Peyer's patch (tissue), 4 donors: ENCODE results near the gene CCNYL1. TPM values are rescaled to one million over a fixed set of nuclear protein-coding genes. Genes with fewer than 3 reads are reported as not detected.
A peak's percentile ranks its signal among the peaks of the same experiment; 100 is the strongest.

Experiments
- DNase-seq, 3 donors: peaks; one replicate each; pipeline ENCODE4 v3.0.0-alpha.2; 2017 to 2019
- H3K27ac ChIP-seq, 4 donors: fragments of 200-600 bp; sonication (generic); one replicate each; pipeline ENCODE4 v1.5.1; 2016 to 2019
- H3K27me3 ChIP-seq, 2 donors: fragments of 200-600 bp; sonication (generic); one replicate each; pipeline ENCODE4 v1.5.1; 2019
- H3K36me3 ChIP-seq, 3 donors: fragments of 200-600 bp; sonication (generic); one replicate each; pipeline ENCODE4 v1.5.1; 2016 to 2019
- H3K4me1 ChIP-seq, 4 donors: fragments of 200-600 bp; sonication (generic); one replicate each; pipeline ENCODE4 v1.5.1; 2016 to 2019
- H3K4me3 ChIP-seq, 4 donors: fragments of 200-600 bp; sonication (generic); 1 replicate in 3 of 4; 2 replicates in 1 of 4; pipeline ENCODE4 v1.5.1; 2016 to 2019; ENCODE audit warnings: mild to moderate bottlenecking in 1 of 4
- H3K9me3 ChIP-seq, 4 donors: fragments of 200-600 bp; sonication (generic); one replicate each; pipeline ENCODE4 v1.5.1; 2016 to 2019; ENCODE audit warnings: mild to moderate bottlenecking in 1 of 4
- POLR2A ChIP-seq, 2 donors: fragments of 450-650 bp; IDR thresholded peaks; one replicate each; pipeline ENCODE4 v1.5.1; 2017; ENCODE audit warnings: antibody characterized with exemption in 2 of 2, mild to moderate bottlenecking in 2 of 2, moderate library complexity in 2 of 2
- total RNA-seq, 4 donors: library from RNA; depleted of rRNA; stranded (reverse); fragments of >200 nt; gene quantifications; one replicate each; pipeline ENCODE4 v1.1.0, GENCODE V29; 2016
- TF ChIP-seq, protein P1 (sequence below), 6 experiments: fragments of 450-650 bp in 4 of 6; fragments of 200-600 bp in 2 of 6; sonication (generic) in 1 of 6; IDR thresholded peaks; one replicate each; pipeline ENCODE4 v1.5.1; 2017 to 2019; ENCODE audit warnings: antibody characterized with exemption in 6 of 6, mild to moderate bottlenecking in 3 of 6, moderate library complexity in 1 of 6

Gene CCNYL1
- 10 to 100 TPM; 11.6 to 22.6 (median 18.4) TPM for total RNA-seq

DNA sequence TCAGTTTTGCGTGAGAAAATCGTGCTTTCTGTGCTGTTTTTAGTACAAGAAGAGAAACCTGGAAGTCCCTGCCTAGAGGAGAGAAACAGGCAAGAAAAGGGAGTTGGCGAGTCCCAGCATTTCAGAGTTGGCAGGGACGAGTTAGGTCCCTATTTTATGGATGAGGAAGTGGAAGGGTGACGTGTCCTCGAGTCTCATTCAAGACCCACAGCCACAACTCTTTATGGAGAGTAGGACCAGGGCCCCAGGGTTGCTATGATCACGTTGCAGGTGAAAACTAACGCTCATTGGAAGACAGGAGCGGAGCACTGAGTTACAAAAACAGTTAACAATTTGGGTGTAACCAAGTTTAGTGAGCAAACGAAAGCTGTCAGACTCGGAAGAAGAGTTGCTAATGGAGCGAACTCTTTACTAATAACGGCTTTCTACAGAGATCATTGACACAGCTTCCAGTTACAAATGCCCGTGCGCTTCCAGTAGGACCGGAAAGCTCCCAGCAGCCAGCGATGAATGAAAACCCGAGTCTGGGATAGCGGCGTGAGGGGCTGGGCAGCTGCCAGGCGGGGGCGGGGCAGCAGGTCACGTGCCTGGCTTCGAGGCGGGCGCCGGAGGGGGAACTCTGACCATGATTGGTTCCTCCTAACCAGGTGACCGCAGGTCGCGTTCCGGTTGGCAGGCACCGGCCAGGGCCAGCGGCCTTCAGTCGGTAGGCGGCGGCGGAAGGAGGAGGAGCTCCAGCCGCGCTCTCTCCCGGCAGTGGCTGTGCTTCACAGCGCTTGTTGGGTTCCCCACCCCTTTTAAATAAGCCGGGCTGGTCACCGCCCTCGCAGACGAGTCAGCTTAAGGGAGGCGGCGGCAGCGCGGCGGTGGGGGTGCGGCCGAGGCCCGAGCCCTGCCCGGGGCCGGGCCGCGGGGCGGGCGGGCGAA, at the start of gene CCNYL1:
Gene CCNYL1, plus strand, starts transcription at position 827 of the 927 bp plus-strand sequence. CDS start 257 bp downstream, outside the sequence.
- TF ChIP-seq, protein P1, sequence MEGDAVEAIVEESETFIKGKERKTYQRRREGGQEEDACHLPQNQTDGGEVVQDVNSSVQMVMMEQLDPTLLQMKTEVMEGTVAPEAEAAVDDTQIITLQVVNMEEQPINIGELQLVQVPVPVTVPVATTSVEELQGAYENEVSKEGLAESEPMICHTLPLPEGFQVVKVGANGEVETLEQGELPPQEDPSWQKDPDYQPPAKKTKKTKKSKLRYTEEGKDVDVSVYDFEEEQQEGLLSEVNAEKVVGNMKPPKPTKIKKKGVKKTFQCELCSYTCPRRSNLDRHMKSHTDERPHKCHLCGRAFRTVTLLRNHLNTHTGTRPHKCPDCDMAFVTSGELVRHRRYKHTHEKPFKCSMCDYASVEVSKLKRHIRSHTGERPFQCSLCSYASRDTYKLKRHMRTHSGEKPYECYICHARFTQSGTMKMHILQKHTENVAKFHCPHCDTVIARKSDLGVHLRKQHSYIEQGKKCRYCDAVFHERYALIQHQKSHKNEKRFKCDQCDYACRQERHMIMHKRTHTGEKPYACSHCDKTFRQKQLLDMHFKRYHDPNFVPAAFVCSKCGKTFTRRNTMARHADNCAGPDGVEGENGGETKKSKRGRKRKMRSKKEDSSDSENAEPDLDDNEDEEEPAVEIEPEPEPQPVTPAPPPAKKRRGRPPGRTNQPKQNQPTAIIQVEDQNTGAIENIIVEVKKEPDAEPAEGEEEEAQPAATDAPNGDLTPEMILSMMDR (IDR thresholded peaks at IDR 0.05) = peak in 5 of 6 experiments; percentile 20 to 70 (median 52)
- TF ChIP-seq POLR2A (IDR thresholded peaks at IDR 0.05) = peak; percentile 71 to 97
- H3K36me3 ChIP-seq = no peaks in the 10 kb centered on the region
- peak within 1 kb of the TSS; percentile 83 to 99 (median 91) for H3K27ac ChIP-seq
- H3K4me3 ChIP-seq = peak within 1 kb of the TSS; percentile 66 to 94 (median 88)
- no peaks in the 10 kb centered on the region for H3K9me3 ChIP-seq
- H3K27me3 ChIP-seq = no peaks in the 10 kb centered on the region
- peak; percentile 97 to 99 (median 99) for DNase-seq
- peaks cover 0 to 16% (median 4%) of the 10 kb centered on the region in 4 donors for H3K4me1 ChIP-seq

DNA sequence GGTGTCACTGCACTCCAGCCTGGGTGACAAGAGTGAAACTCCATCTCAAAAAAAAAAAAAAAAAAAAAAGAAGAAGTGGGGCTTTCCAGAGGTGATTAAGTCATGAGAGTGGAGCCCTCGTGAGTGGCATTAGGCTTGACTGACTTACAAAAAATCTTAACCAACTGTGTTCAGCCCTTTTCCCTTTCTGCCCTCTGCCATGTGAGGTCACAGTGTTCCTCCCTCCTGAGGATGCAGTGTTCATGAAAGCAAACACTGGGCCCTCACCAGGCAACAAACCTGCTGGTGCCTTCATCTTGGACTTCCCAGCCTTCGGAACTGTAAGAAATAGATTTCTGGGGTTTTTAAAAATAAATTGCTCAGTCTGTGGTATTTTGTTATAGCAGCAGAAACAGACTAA, 49.2 kb upstream of the CCNYL1 start:
- DNase-seq = peak in 2 of 3 donors; percentile 65 to 75
- no peaks in the 10 kb centered on the region for H3K36me3 ChIP-seq
- H3K9me3 ChIP-seq = no peaks in the 10 kb centered on the region
- no peaks in the 10 kb centered on the region for H3K4me1 ChIP-seq
- peak overlapping the region in 2 of 4 donors; percentile 52 to 56 for H3K27ac ChIP-seq
- H3K4me3 ChIP-seq = no peak overlapping the region
- TF ChIP-seq POLR2A (IDR thresholded peaks at IDR 0.05) = no peak
- TF ChIP-seq, protein P1 (IDR thresholded peaks at IDR 0.05) = no peak
- no peaks in the 10 kb centered on the region for H3K27me3 ChIP-seq

DNA sequence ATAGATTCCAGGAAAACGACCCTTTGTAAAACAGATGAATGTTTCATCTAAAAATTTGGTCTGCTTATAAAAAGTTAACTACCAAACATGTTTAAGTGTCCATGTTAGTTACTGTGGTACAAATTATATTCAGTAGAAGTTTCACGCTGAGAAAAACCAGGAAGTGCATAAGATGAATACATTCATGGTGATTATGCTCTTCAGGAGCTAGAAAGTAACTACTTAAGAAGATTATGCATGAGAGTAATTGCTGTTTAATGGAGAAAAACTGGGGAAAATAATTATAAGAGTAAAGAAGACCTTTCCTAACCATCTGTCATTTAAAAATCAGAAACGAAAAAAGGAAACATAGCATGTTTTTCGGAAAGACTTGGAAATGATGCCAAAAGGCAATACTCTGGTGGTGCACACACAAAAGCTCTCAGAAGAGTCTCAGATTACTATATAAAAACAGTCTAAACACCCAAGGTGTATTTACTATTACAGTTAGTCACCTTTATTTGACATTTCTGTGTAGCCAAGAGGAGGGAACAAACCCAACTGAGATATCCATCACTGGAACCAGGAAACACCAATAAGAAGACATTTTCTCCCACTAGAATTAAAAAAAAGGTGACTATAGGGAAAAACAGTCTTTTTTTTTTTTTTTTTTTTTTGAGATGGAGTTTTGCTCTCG, 47.4 kb upstream of the CCNYL1 start:
- H3K27me3 ChIP-seq = no peaks in the 10 kb centered on the region
- H3K36me3 ChIP-seq = no peaks in the 10 kb centered on the region
- peak overlapping the region in 2 of 4 donors; percentile 52 to 56 for H3K27ac ChIP-seq
- TF ChIP-seq POLR2A (IDR thresholded peaks at IDR 0.05) = no peak
- TF ChIP-seq, protein P1 (IDR thresholded peaks at IDR 0.05) = no peak
- H3K9me3 ChIP-seq = no peaks in the 10 kb centered on the region
- H3K4me1 ChIP-seq = no peaks in the 10 kb centered on the region
- no peak overlapping the region for H3K4me3 ChIP-seq
- no peak for DNase-seq

DNA sequence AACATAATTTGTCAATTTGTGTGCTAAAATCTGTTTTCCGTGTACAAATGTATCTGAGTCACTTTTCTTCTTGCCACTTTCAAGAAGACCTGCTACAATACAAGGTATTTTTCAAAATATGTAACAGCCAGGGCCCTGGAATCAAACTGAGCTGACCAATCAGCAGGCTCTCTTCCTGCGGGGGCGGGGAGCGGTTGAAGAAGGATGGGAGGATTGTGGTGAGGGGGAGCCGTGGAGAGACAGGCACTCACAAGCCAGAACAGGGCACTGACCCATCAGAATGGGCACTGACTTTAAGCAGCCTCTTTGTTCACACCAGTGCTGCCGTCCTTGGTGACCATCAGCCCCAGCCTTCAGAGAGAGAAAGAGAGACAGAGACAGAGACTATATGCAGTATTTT, 40.6 kb upstream of the CCNYL1 start:
- Histone ChIP-seq H3K4me3 (no peak overlapping the region), H3K27ac (no peak overlapping the region), H3K36me3 (no peaks in the 10 kb centered on the region), H3K9me3 (no peaks in the 10 kb centered on the region), H3K4me1 (no peaks in the 10 kb centered on the region), H3K27me3 (no peaks in the 10 kb centered on the region)
- DNase-seq = no peak
- TF ChIP-seq, protein P1 (IDR thresholded peaks at IDR 0.05) = no peak
- TF ChIP-seq POLR2A (IDR thresholded peaks at IDR 0.05) = no peak

DNA sequence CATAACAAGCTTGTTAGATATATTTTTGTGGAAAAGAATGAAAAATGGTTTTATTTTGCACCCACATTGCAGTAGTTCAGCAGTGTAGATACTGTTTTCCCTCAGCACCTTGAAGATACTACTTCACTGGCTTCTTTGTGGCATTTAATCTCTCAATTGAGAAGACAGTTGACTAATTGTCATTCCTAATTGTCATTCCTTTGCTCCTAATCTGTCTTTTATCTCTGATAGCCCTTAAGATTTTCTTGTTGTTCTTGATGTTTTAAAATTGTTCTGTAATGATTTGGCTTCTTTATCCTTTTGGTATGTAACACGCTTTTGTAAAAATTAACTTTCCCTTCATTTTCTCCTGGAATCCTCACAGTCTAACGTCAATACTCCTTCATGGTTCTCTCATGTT, 38.0 kb upstream of the CCNYL1 start:
- TF ChIP-seq POLR2A (IDR thresholded peaks at IDR 0.05) = no peak
- TF ChIP-seq, protein P1 (IDR thresholded peaks at IDR 0.05) = no peak
- Histone ChIP-seq H3K36me3 (no peaks in the 10 kb centered on the region), H3K4me3 (no peak overlapping the region), H3K4me1 (no peaks in the 10 kb centered on the region), H3K27me3 (no peaks in the 10 kb centered on the region), H3K9me3 (no peaks in the 10 kb centered on the region), H3K27ac (no peak overlapping the region)
- no peak for DNase-seq
